Endometrial microvascular endothelial cells (primary cell): ENCODE results near the gene SOX12. TPM values are rescaled to one million over a fixed set of nuclear protein-coding genes. Genes with fewer than 3 reads are reported as not detected.
"Not testable (repeated sequence)": the region's sequence is repeated elsewhere in the genome, so short reads cannot be mapped to it uniquely, and the experiment has no call there.

Source experiments
- in situ Hi-C: cut with HindIII; loops from 2 replicates; pipeline ENCODE4 v1.10.0; 2017; ENCODE audit warnings: low sequenced_read_pairs, low pct_unique_long_range_greater_than_20kb; ENCODE audit errors: inconsistent ontology term
- total RNA-seq: library from RNA; depleted of rRNA; stranded (reverse); fragments of >200 nt; gene quantifications from one replicate; pipeline ENCODE4 v1.2.3, GENCODE V29; 2015; ENCODE audit errors: inconsistent ontology term

The SOX12 gene
- total RNA-seq, 1 donor from 2014 or later = 10.6 TPM

DNA sequence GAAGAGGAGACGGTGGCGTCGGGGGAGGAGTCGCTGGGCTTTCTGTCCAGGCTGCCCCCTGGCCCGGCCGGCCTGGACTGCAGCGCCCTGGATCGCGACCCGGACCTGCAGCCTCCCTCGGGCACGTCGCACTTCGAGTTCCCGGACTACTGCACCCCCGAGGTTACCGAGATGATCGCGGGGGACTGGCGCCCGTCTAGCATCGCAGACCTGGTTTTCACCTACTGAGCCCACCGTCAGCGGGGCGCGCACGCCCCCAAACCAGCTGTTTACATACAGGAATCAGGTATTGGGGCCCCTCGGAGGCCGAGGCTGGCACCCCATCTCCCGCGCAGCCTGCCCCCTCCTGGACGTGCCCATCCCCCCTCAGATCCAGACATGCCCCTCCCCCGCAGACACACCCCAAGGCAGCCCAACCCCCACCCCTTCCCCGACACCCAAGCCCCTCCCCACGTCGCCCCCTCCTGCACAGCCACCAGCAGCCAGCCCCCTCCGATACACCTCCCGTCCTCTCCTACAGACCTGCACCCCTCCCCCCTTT is 1.4 kb downstream of the SOX12 start:
- in situ Hi-C loops = no loop called here

DNA sequence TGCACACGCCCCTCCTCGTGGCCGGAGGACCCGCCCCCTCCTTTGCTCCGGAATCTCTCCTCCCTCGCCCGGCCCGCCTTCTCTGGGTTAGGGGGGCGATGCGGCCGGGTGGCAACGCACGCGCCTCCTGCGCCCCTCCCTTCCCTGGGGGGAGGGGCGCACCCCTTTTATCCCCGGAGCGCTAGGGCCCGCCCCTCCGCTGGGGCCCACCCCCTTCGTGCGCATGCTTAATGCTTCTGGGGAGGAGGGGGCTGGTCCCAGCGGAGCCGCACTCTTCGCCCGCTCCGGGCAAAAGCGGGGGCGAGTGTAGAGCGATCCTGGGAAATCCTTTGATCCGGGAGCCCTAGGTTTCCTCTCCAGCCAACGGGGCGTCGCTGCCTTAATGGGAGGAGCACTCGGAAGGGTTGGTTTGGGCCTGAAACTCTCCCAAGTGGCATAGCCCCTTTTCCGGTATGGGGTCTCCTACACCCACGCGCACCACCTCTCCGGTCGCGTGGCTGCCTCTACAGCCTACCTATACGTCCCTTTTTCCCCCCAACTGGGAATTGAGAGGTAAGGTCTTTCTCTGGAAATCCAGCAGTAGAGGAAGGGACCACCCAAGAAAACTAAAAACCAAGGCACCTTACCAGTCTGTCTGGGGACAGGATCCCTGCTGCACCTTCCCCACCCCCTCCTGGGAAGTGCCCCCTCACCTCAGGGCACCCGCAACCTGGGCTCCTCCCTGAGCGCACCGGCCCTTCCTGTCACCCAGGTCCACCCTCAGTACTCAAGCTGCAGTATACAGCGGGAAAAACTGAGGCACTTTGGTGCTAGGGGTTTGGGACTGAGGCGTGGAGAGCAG is 2.1 kb downstream of the SOX12 start:
- in situ Hi-C loops = no loop called here

DNA sequence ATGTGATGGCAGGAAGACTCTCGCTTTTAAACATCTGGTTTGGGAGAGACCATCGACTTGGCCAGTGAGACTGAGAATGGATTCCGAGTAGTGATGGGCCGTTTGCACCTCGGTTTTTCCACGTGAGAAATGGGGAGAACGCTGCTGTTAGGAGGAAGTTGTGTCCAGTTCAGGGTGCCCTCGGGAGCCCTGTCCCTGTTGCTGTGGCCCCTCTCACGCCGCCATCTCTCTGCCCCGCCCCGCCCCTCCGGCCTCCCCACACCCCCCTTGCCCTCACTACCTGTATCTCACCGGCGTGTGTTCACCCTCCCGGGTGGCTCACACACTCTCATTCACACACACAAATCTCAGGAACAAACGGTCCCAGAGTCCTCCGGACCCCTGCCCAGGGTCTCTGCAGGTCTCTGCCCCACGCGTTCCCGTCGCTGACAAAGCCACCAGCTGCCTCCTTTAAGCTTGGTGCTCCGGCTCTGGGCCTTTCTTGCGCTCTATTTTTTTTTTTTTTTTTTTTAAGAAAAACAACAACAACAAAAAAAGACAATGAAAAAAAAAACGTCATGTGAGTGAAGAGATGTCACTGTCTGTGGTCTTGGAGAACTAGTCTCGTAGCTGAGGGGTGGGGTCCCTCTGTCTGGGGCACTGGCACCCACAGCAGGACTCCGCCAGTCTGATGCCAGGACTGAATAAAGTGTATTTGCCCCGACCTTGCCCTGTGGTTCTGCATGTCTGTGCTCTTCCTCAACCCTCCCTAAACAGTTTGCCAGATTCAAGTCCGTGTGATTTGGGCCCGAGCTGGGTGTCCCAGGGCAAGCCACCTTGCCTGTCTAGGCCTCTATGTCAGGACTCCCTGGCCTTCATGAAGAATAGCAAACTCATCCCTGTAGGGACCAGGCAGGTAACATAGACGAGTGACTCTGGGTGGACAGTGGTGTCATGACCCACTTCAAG is 2.9 kb downstream of the SOX12 start:
- in situ Hi-C loops = no loop called here

DNA sequence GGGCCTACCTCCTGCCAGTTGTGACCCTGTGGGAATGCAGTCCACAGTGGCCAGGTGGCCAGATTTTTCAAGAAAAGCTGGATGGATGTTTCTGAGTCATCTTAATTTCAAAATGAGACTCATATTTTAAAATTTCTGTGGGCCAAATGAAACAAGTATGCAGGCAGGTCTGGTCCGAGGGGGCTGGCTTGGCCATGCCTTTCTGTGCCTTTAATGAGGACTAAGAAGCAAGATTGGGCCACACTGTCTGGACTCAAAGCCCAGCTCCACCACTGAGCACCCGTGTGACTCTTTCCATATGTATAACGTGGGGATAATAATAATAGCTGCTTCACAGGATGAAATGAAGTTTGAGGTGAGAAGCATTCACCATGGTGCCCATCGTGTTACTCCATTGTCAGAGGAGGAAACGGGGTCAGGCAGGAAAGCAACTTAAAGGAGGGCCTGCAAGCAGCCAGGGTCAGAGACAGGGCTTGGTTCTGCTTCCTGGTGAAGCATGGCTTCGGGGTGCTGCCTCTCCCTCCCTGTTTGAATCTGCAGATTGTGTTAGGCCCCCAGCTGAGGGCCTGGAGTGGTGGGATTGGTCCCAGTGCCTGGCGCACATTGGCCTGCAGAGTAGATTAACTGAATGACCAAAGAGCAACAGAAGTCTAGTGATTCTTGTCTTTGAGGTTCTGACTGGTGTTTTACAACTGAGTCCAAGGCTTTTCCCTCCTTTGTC is 3.8 kb downstream of the SOX12 start:
- in situ Hi-C loops = no loop called here

DNA sequence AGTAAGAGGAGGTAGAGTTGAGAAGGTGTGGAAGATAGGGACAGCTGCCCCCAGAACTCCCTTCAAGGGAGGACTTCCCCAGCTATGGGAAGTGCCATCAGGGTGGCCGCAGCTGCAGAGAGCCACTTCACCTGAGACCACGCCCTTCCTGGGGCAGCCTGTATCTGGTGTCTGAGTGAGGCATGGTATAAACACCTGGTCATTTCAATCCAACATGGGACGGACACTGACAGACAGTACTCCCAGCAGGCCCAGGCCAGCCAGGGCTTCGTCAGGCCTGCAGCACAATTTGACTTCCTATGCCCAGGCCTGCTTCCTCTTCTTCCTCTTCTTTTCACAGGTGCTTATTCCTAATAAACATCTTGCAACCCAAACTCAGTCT is 4.5 kb downstream of the SOX12 start:
- in situ Hi-C loops = no loop called here

DNA sequence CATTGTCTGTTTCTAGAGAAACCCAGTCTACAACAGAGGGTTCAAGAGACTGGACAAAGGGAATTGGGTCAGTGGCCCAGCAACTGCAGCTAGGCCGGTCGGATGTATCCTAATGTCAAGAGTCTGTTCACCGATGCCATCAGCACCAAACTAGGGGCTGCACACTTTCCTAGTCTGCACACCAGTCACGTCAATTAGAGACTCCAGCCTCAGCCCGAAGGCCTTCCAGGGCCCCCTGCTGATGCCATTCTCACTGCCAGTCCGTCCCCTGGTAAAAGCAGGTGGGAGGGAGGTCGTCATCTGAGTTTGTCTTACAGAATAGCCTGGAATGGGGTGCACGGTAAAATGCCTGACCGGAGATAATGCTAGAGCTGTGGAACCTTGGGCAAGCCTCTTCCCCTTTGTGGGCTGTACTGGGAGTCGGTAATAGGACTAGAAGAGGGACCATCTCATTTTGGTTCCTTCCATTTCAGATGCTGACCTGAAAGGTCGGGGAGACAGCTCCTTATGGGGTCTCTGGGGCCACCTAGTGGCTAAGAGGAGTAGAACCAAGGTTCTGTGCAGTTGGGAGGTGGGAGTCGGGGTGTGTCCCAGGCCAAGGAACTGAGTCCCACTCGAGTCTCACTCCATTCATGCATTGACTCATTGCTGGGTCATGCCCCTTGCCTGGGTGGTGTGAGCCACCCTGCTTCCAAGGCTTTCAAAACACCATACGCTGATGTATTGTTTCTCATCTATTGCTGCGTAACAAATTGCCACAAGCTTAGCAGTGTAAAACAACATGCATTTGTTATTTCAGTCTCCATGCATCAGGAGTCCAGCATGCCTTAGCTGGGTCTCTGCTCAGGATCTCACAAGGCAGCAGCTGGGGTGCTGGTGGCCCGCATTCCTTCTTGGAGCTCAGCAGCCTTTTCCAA is 5.1 kb downstream of the SOX12 start:
- in situ Hi-C loops = no loop called here

DNA sequence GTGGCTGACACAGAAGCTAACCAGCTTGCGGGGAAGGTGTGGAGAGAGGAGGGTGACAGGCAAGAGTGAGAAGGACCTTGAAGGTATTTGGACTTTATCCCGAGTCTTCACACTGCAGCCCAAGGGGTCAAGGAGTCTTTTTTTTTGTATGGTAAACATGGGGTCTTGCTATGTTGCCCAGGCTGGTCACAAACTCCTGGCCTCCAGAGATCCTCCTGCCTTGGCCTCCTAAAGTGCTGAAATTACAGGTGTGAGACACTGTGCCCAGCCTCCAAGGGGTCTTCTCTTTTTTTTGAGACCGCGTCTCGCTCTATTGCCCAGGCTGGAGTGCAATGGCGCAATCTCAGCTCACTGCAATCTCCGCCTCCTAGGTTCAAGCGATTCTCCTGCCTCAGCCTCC is 9.2 kb downstream of the SOX12 start:
- in situ Hi-C loops = no loop called here

DNA sequence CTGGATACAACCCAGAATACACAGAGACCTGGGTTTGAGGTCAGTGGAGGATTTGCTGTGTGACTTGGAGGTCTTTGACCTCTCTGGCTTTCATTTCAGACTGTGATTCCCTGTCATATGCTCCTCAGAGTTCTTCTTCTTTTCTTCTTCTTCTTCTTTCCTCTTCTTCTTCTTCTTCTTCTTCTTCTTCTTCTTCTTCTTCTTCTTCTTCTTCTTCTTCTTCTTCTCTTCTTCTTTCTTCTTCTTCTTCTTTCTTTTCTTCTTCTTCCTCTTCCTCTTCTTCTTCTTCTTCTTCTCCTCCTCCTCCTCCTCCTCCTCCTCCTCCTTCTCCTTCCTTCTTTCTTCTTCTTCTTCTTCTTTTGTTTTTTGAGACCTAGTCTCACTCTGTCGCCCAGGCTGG is 10.7 kb downstream of the SOX12 start:
- in situ Hi-C loops = not testable (repeated sequence)

DNA sequence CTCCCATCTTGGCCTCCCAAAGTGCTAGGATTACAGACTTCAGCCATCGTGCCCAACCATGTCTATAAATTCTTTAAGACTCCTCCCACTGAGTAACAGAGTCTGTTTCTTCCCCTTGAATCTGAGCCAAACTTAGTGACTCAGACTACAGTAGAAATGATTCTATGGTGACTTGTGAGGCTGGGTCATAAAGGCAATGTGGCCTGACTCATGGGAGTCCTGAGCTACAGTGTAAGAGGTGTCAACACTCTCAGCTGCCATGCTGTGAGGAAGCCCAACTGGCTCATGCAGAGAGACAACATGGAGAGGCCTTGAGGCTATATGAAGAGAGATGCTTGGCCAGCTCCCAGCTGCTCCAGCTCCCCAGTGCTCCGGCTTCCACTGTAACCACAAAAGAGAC is 16.3 kb downstream of the SOX12 start:
- in situ Hi-C loops = no loop called here

DNA sequence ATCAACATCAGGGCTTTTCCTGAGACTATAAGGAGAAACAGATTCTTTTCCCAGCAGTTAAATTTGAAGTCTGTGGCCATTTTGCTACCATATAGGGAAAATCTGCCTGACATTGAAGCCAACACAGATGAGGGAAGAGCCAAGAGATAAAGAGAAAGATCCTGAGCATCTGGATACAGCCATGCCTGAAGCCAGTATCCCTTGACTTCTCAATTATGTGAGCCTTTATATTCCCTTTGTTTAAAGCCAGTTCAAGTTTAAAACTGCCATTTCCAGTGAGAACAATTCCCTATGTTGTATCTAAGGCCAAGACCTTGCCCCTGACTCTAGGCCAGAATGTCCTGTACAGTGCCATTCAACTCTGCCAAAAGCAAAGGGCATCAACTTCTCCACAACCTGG is 17.8 kb downstream of the SOX12 start:
- in situ Hi-C loops = no loop called here

DNA sequence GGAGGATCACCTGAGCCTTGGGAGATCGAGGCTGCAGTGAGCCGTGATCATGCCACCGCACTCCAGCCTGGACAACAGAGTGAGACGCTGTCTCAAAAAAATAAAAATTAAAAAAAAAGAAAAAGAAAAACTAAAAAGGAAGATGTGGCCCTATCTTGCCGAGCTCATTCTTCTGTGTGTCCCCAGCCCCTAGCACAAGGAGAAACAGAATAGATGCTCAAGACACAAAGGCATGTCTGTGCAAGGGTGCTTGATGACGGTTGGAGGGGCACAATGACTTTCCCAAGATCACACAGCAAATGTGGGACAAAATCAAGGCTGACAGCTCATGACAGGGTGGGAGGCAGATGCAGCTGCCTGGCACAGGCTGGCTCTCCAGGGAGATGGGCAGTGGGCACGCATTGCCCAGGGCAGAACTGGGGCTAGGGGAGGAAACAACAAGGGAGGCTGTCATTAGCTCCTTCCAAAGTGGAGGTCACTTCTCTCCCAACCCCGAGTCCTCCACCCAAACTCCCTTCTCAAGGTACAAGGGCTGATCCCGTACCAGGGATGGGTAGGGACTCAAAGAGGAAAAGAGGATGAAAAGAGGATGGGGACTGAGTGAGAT is 20.8 kb downstream of the SOX12 start:
- in situ Hi-C loops = no loop called here

DNA sequence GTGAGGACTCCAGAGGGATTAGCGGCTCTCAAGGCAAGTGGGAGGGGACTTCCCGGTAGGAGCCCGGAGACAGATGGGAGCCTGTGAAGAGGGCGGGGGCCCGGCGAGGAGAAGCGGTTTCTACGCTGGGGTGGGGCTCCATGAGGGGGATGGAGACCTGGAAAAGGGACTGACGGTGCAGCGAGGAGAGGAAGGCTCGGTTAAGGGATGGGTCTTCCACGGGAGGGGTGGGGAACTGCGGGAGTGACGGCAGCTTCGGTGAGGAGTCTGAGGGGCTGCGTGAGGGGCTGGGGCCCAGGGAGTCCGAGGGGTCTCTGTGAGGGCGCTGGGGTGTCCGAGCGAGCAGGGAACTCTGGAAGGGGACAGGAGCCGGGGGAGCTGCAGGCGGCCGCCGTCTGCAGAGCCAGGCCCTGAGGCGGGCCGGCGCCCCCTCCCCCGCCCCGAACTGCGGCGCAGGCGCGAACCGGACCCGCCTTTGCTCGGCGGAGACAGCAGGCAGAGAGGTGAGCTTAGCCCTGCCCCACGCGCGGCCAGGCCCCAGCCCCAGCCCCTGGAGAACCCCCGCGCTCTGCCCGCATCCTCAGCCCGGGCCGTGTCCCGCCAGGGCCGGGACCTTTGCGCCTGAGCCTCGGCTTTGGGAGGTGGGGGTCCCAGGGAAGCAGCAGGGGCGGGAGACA is 21.4 kb downstream of the SOX12 start, which contains the start of gene NRSN2:
NRSN2 (plus strand) TSS at position 472 of the 677 bp plus-strand sequence. CDS start 2,533 bp downstream, outside the sequence.
- in situ Hi-C loops = no loop called here

DNA sequence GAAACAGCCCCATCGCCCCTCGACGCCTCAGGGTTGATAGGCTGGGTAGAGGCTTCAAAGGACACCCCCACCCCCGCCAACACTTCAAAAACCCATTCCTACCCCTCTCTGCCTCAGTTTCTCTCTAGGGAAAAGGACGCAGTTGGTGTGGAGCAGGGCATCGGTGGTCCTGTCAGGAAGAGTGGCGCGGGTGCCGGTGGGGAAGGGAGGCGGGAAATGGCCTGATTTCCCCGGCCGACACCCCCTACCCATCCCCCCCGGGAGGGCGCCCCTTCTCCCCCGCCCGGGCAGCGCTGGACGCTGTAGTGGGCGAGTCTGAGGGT is 21.9 kb downstream of the SOX12 start:
- in situ Hi-C loops = no loop called here

DNA sequence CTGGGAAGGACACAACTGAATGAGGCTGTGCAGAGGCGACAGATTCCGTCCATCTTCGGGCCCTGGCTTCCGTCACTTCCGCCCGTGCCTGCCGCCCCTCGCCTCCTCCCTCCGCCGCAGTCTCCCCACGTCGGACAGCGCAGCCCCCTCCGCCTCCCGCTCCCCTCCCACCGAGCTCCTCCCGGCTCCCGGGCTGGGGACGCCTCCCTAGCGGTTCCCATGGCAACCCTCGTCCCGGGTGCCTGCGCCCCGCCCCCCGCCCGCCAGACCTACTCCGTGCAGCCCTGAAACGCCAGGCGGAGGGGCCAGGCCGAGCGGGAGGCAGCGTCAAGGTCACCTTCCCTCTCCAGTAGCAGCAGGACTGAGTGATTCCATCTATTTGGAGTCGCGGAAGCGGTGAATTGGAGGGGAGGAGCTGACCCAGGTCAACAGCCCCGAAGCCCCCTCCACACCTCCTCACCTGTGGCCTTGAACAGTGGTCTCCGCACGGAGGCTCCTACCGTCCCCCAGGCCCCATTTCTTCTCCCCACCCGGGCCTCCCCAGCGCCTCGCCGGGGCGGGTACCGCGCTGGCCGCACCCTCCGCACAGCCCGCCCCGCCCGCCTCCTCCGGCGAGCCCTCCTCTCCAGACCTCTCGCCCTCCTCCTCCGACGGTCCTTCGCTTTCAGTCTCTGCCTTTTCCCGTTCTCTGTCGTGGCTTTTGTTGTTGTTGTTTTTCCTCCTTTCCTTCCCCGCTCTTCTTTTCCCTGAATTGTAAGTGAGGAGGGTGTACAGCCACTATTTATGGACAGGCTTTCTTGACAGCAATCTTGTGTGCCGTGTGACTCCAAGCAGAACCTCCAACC is 22.5 kb downstream of the SOX12 start:
- in situ Hi-C loops = no loop called here

DNA sequence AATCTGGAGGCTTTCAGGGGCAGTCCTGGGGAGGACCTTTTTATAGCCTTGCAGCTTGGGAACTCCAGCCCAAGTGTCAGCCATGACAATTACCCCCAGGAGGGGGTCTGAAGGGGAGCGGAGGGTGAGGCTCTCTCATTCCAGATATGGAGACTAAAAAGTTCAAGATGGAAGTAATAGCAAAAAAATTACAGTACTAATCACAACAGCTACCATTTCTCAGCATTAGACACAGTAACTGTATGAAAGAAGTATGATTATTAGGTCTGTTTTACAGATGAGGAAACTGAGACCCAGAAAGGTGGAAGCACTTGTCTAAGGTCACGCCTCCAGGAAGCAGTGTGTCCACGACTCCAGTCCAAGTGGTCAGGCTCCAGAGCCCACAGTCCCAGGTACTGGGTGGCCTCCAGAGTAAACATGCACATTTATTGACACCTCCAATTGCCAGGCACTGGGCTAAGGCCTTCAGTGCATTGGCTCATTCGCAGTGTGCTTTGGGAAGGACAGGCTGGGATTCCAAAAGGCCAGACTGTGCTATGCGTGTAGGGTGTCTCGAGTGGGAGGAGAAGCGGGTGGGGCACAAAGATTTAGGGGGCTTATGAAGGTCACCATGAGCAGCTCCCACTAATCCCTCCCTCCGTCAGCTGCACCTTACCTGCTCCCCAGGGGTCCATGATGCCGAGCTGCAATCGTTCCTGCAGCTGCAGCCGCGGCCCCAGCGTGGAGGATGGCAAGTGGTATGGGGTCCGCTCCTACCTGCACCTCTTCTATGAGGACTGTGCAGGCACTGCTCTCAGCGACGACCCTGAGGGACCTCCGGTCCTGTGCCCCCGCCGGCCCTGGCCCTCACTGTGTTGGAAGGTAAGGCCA is 23.9 kb downstream of the SOX12 start:
- in situ Hi-C loops = no loop called here

DNA sequence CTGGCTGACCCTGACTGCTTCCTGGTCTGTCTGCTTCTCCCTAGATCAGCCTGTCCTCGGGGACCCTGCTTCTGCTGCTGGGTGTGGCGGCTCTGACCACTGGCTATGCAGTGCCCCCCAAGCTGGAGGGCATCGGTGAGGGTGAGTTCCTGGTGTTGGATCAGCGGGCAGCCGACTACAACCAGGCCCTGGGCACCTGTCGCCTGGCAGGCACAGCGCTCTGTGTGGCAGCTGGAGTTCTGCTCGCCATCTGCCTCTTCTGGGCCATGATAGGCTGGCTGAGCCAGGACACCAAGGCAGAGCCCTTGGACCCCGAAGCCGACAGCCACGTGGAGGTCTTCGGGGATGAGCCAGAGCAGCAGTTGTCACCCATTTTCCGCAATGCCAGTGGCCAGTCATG is 27.8 kb downstream of the SOX12 start:
- in situ Hi-C loops = no loop called here
